ENCODE results near the gene EFNA2. TPM values are rescaled to one million over a fixed set of nuclear protein-coding genes. Genes with fewer than 3 reads are reported as not detected.
A peak's percentile ranks its signal among the peaks of the same experiment; 100 is the strongest.

EFNA2 gene
- total RNA-seq, 4 donors from 2014 or later: not detected

DNA sequence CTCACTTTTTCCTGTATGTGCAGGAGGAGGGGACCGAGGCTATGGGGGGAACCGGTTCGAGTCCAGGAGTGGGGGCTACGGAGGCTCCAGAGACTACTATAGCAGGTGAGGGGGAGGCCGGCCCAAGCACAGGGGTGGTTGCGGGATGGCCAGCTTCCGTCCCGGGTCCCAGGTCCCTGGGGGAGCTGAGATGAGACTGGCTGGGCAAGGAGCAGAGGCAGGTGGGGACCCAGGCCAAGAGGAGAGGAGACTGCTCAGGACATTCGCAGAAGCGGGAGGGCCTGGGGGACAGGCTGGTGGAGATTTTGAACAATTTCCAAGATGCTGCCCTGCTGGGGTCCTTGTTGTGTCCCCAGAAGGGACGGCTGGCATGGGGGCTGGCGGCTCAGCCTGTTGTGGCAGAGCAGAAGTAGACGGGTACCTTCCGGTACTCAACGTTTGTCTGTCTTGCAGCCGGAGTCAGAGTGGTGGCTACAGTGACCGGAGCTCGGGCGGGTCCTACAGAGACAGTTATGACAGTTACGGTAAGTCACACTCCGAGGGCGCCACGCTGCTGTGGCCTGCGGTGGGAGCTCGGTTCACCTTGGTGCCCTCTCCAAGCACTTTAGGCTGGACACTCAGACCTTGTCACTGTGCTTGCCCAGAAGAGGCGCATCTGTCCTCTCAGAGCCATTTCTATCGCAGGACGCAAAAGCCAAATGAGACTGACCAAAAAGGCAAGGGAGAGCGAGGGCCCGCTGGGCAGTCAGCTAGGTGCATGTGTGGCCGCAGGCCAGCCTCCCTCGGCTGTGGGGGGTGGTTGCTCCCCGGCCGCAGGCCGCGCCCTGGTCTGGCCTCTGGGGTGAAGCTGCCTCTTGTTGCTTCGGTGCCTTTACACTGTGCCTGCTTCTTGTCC, 13.9 kb upstream of the EFNA2 start:
- DNase-seq (ENCODE audit: low spot score in 2 of 2): no peak
- Histone ChIP-seq H3K27me3 (no peaks in the 10 kb centered on the region), H3K4me1 (peaks cover 11 to 83% (median 79%) of the 10 kb centered on the region in 4 donors), H3K4me3 (peak overlapping the region in 2 of 4 donors; percentile 75 to 81), H3K9me3 (no peaks in the 10 kb centered on the region), H3K36me3 (peaks cover 6 to 44% (median 38%) of the 10 kb centered on the region in 3 donors), H3K27ac (peak overlapping the region; percentile 34 to 100 (median 96))
- 70 to 73% methylated on average over 36 to 37 of the region's 37 CpGs for WGBS, 2 donors
- TF ChIP-seq EP300 (IDR thresholded peaks at IDR 0.05): no peak
- TF ChIP-seq, protein P1, sequence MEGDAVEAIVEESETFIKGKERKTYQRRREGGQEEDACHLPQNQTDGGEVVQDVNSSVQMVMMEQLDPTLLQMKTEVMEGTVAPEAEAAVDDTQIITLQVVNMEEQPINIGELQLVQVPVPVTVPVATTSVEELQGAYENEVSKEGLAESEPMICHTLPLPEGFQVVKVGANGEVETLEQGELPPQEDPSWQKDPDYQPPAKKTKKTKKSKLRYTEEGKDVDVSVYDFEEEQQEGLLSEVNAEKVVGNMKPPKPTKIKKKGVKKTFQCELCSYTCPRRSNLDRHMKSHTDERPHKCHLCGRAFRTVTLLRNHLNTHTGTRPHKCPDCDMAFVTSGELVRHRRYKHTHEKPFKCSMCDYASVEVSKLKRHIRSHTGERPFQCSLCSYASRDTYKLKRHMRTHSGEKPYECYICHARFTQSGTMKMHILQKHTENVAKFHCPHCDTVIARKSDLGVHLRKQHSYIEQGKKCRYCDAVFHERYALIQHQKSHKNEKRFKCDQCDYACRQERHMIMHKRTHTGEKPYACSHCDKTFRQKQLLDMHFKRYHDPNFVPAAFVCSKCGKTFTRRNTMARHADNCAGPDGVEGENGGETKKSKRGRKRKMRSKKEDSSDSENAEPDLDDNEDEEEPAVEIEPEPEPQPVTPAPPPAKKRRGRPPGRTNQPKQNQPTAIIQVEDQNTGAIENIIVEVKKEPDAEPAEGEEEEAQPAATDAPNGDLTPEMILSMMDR (IDR thresholded peaks at IDR 0.05): no peak
- TF ChIP-seq POLR2A (IDR thresholded peaks at IDR 0.05): no peak

DNA sequence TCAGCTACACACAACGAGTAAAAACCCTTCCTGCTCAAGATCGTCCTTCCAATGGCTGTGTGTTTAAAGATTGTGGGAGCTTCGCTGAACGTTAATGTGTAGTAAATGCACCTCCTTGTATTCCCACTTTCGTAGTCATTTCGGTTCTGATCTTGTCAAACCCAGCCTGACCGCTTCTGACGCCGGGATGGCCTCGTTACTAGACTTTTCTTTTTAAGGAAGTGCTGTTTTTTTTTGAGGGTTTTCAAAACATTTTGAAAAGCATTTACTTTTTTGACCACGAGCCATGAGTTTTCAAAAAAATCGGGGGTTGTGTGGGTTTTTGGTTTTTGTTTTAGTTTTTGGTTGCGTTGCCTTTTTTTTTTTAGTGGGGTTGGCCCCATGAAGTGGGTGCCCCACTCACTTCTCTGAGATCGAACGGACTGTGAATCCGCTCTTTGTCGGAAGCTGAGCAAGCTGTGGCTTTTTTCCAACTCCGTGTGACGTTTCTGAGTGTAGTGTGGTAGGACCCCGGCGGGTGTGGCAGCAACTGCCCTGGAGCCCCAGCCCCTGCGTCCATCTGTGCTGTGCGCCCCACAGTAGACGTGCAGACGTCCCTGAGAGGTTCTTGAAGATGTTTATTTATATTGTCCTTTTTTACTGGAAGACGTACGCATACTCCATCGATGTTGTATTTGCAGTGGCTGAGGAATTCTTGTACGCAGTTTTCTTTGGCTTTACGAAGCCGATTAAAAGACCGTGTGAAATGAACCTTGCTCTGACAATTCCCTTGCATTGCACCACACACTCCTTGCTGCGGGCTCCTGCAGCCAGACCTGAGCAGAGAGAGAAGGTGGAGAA, 13.0 kb upstream of the EFNA2 start:
- H3K4me3 ChIP-seq: peak overlapping the region in 1 of 4 donors; percentile 75
- TF ChIP-seq EP300 (IDR thresholded peaks at IDR 0.05): no peak
- TF ChIP-seq, protein P1 (IDR thresholded peaks at IDR 0.05): no peak
- no peak for TF ChIP-seq POLR2A (IDR thresholded peaks at IDR 0.05)
- WGBS, 2 donors: 54 to 58% methylated on average over 33 of the region's 33 CpGs
- peak overlapping the region in 3 of 4 donors; percentile 91 to 99 (median 93) for H3K27ac ChIP-seq
- peaks cover 8 to 77% (median 72%) of the 10 kb centered on the region in 4 donors for H3K4me1 ChIP-seq
- no peak for DNase-seq (ENCODE audit: low spot score in 2 of 2)
- no peaks in the 10 kb centered on the region for H3K9me3 ChIP-seq
- H3K36me3 ChIP-seq: peaks cover 6 to 52% (median 38%) of the 10 kb centered on the region in 3 donors
- no peaks in the 10 kb centered on the region for H3K27me3 ChIP-seq

DNA sequence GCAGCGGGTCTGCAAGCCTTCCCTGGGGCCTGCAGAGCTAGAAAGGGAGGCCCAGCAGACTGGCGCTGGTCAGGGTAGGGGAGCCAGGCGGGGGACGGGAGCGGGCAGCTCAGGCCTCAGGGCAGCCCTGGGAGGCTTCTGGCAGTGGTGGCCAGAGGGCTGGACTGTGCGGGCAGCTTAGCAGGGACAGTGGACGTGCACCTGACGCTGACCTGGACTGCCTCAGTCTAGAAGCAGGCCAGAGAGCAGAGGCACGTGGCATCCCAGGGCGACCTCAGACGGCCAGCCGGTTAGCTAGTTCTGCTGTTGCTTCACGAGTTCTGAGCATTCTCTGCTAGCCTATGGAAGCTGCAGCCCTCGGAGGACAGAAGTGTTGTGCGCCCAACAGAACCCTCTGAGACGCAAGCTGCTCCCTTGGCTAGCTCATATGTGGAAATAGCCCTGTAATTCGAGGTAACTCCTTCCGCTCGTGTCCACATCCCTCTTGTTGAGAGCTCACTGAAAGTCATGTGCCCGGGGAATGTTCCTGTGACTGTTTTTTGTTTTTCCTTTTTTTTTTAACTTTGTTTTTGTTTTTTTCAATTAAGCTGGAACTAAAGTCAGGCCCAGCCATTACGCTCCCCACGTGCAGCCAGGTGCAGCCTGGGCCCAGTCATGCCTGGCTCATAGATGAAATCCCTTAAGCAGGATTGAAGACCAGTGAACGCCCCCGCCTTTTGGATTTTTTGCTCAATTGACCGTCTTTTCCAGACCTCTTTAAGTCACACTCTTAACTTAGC, 12.2 kb upstream of the EFNA2 start:
- H3K36me3 ChIP-seq: peaks cover 6 to 60% (median 38%) of the 10 kb centered on the region in 3 donors
- H3K27me3 ChIP-seq: no peaks in the 10 kb centered on the region
- peaks cover 8 to 69% (median 64%) of the 10 kb centered on the region in 4 donors for H3K4me1 ChIP-seq
- no peak for TF ChIP-seq POLR2A (IDR thresholded peaks at IDR 0.05)
- TF ChIP-seq, protein P1 (IDR thresholded peaks at IDR 0.05): no peak
- TF ChIP-seq EP300 (IDR thresholded peaks at IDR 0.05): no peak
- no peak for DNase-seq (ENCODE audit: low spot score in 2 of 2)
- peak overlapping the region in 3 of 4 donors; percentile 91 to 99 (median 99) for H3K27ac ChIP-seq
- 74 to 82% methylated on average over 23 to 25 of the region's 25 CpGs for WGBS, 2 donors
- no peaks in the 10 kb centered on the region for H3K9me3 ChIP-seq
- H3K4me3 ChIP-seq: no peak overlapping the region

DNA sequence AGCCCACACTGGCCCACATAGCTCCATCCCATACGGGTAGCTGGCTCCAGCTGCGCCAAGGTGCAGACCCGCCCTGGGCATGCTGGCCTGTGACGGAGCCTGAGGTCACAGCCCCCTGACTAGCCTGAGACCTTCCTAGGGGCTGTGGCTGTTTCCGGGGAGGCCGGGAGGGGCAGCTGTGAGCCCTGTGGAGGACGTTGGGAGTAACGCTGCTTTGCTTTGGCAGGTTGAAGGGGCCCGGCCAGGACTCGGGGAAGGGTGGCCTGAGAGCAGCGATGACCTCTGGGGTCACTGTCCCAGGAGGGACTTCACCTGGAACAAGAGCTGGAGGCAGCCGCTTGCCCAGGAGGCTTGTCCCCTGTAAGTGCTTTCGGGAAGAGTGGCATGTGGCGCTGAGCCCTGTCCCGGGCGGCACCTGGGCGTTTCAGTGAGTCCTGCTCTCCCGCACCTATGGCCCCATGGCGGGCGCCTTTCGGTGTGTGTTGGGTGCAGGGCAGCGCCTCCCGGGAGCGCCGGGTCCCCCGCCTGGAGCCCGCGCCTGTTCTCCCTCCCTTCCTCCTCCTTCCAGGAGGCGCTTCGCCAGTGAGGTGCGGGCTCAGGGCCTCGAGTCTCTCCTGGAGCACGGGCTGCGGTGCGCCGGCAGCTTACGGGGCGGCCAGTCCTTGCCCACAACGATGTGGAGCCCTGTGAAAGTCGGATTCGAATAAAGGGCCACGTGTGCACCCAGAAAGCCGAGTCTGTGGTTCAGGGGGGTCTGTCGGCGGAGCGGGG, 11.4 kb upstream of the EFNA2 start:
- 79 to 80% methylated on average over 36 to 46 of the region's 46 CpGs for WGBS, 2 donors
- H3K36me3 ChIP-seq: peaks cover 6 to 68% (median 38%) of the 10 kb centered on the region in 3 donors
- no peak for DNase-seq (ENCODE audit: low spot score in 2 of 2)
- H3K27me3 ChIP-seq: no peaks in the 10 kb centered on the region
- H3K4me3 ChIP-seq: peak overlapping the region in 2 of 4 donors; percentile 56 to 71
- no peaks in the 10 kb centered on the region for H3K9me3 ChIP-seq
- peak overlapping the region; percentile 89 to 99 (median 95) for H3K27ac ChIP-seq
- TF ChIP-seq POLR2A (IDR thresholded peaks at IDR 0.05) (no peak), EP300 (IDR thresholded peaks at IDR 0.05) (no peak)
- TF ChIP-seq, protein P1 (IDR thresholded peaks at IDR 0.05): no peak
- peaks cover 8 to 65% (median 60%) of the 10 kb centered on the region in 4 donors for H3K4me1 ChIP-seq
